IMR-90 (cell line): ENCODE data around the gene AGAP1. TPM values are rescaled to one million over a fixed set of nuclear protein-coding genes. Genes with fewer than 3 reads are reported as not detected.

Experiments
- ATAC-seq: fragments of 200-7000 bp; cut with Tn5 transposase; 2 replicates; pipeline ENCODE4 v1.9.1; 2020; ENCODE audit warnings: low read depth, mild to moderate bottlenecking, moderate library complexity
- BruUV-seq: library from RNA; stranded (reverse); fragments of 400-500 nt; replicated peaks from 2 replicates; lab custom pipeline; 2021; lab: Mats Ljungman, UMichigan
- CTCF ChIA-PET: fragments of 300-600 bp; formaldehyde crosslinking; extraction: SDS; loops from one replicate; lab custom pipeline; 2021; ENCODE audit warnings: antibody characterized with exemption; lab: Yijun Ruan, JAX
- POLR2A ChIA-PET: fragments of 300-600 bp; sonication (Branson Sonifier 250); formaldehyde crosslinking; loops from one replicate; lab custom pipeline; 2022; ENCODE audit warnings: antibody characterized with exemption; ENCODE audit not compliant: unreplicated experiment; lab: Charles Lee
- DNase-seq: peaks from one replicate; pipeline ENCODE4 v3.0.0; 2013
- H2AFZ ChIP-seq: replicated peaks from 2 replicates; pipeline ENCODE3; 2013; ENCODE audit warnings: low read length, mild to moderate bottlenecking; ENCODE audit not compliant: poor library complexity
- H2AK5ac ChIP-seq: 2 replicates; pipeline ENCODE4 v1.6.1; 2013; ENCODE audit warnings: low read depth, low read length, inconsistent platforms
- H2AK9ac ChIP-seq: replicated peaks from 2 replicates; pipeline ENCODE3; 2013; ENCODE audit warnings: mild to moderate bottlenecking, low read depth, low read length, moderate library complexity; ENCODE audit not compliant: poor library complexity
- H2BK120ac ChIP-seq: 2 replicates; pipeline ENCODE4 v1.6.1; 2013; ENCODE audit warnings: low read depth, low read length, inconsistent platforms
- H2BK15ac ChIP-seq: 3 replicates; pipeline ENCODE4 v1.6.1; 2013; ENCODE audit warnings: low read depth, low read length, inconsistent platforms
- H2BK20ac ChIP-seq: 2 replicates; pipeline ENCODE4 v1.6.1; 2013; ENCODE audit warnings: low read depth, mild to moderate bottlenecking, inconsistent platforms, low read length, moderate library complexity
- H2BK5ac ChIP-seq: 2 replicates; pipeline ENCODE4 v1.6.1; 2013; ENCODE audit warnings: mild to moderate bottlenecking, low read depth, low read length, inconsistent platforms; ENCODE audit not compliant: poor library complexity, severe bottlenecking
- H3K14ac ChIP-seq: replicated peaks from 2 replicates; pipeline ENCODE4 v1.6.1; 2013; ENCODE audit warnings: low read depth, low read length, inconsistent platforms
- H3K18ac ChIP-seq: 2 replicates; pipeline ENCODE4 v1.6.1; 2013; ENCODE audit warnings: low read depth, low read length, control low read depth
- H3K23ac ChIP-seq: 2 replicates; pipeline ENCODE4 v1.6.1; 2013; ENCODE audit warnings: low read depth, low read length, inconsistent platforms
- H3K27ac ChIP-seq: 2 replicates; pipeline ENCODE4 v1.5.1; 2013; ENCODE audit warnings: mild to moderate bottlenecking, control low read depth, low read length; ENCODE audit not compliant: insufficient read depth
- H3K27me3 ChIP-seq: 2 replicates; pipeline ENCODE4 v1.6.1; 2013; ENCODE audit warnings: low read length; ENCODE audit not compliant: control insufficient read depth, insufficient read depth
- H3K36me3 ChIP-seq: 2 replicates; pipeline ENCODE4 v1.6.1; 2013; ENCODE audit warnings: low read length, mixed read lengths; ENCODE audit not compliant: control insufficient read depth, insufficient read depth
- H3K4ac ChIP-seq: 2 replicates; pipeline ENCODE4 v1.6.1; 2013; ENCODE audit warnings: low read depth, low read length, inconsistent platforms
- H3K4me1 ChIP-seq: 2 replicates; pipeline ENCODE4 v1.6.1; 2013; ENCODE audit warnings: low read length, mixed read lengths; ENCODE audit not compliant: control insufficient read depth, insufficient read depth
- H3K4me2 ChIP-seq: 2 replicates; pipeline ENCODE4 v1.6.1; 2013; ENCODE audit warnings: low read depth, mild to moderate bottlenecking, control low read depth, low read length, moderate library complexity
- H3K4me3 ChIP-seq: 2 replicates; pipeline ENCODE4 v1.5.1; 2013; ENCODE audit warnings: low read depth, mild to moderate bottlenecking, control low read depth, low read length, moderate library complexity; ENCODE audit not compliant: insufficient read depth
- H3K56ac ChIP-seq: 2 replicates; pipeline ENCODE4 v1.6.1; 2013; ENCODE audit warnings: low read length, inconsistent platforms; ENCODE audit not compliant: insufficient read depth; ENCODE audit errors: extremely low read depth
- H3K79me1 ChIP-seq, 2 experiments: 2 replicates each; pipeline ENCODE4 v1.6.1; 2013; ENCODE audit warnings: low read length in 2 of 2, inconsistent platforms in 1 of 2, low read depth in 1 of 2
- H3K9ac ChIP-seq: 2 replicates; pipeline ENCODE4 v1.6.1; 2013; ENCODE audit warnings: low read depth, low read length, control low read depth
- H3K9me1 ChIP-seq: 2 replicates; pipeline ENCODE4 v1.6.1; 2013; ENCODE audit warnings: low read length, inconsistent platforms; ENCODE audit not compliant: insufficient read depth
- H3K9me3 ChIP-seq: 2 replicates; pipeline ENCODE4 v1.6.1; 2013; ENCODE audit warnings: low read length; ENCODE audit not compliant: control insufficient read depth, insufficient read depth
- H4K20me1 ChIP-seq: 2 replicates; pipeline ENCODE4 v1.6.1; 2013; ENCODE audit warnings: low read length, inconsistent platforms; ENCODE audit not compliant: insufficient read depth
- H4K5ac ChIP-seq: 2 replicates; pipeline ENCODE4 v1.6.1; 2013; ENCODE audit warnings: mild to moderate bottlenecking, low read depth, low read length, control low read depth
- H4K8ac ChIP-seq, 2 experiments: 2 replicates each; pipeline ENCODE4 v1.6.1; 2013; ENCODE audit warnings: low read depth in 2 of 2, low read length in 2 of 2, control low read depth in 1 of 2, inconsistent platforms in 1 of 2
- H4K91ac ChIP-seq: 2 replicates; pipeline ENCODE4 v1.6.1; 2013; ENCODE audit warnings: low read depth, low read length, inconsistent platforms; ENCODE audit not compliant: insufficient read depth
- MAFK ChIP-seq: IDR thresholded peaks from 2 replicates; pipeline ENCODE4 v1.6.1; 2012; ENCODE audit warnings: low read depth, low read length, improper control_type of control experiment
- RCOR1 ChIP-seq: IDR thresholded peaks from 2 replicates; pipeline ENCODE4 v1.6.1; 2012; ENCODE audit warnings: mild to moderate bottlenecking, low read length, improper control_type of control experiment; ENCODE audit not compliant: insufficient replicate concordance
- RFX5 ChIP-seq: IDR thresholded peaks from 2 replicates; pipeline ENCODE4 v1.8.0; 2012; ENCODE audit warnings: low read depth, mild to moderate bottlenecking, low read length, moderate library complexity
- WGBS, 2 experiments: methylation state at CpG; one replicate each; pipeline versions ENCODE4 v1.1.5 to v1.1.7; 2013; ENCODE audit warnings: missing lambda C conversion rate in 2 of 2; ENCODE audit not compliant: insufficient read length in 1 of 2; ENCODE audit errors: extremely low coverage in 2 of 2; 5-methylcytosine and 5-hydroxymethylcytosine counted together
- dilution Hi-C: fragments of 300-500 bp; cut with HindIII; formaldehyde crosslinking; loops from one replicate; pipeline ENCODE4 v1.14.3; 2018; ENCODE audit warnings: low sequenced_read_pairs; ENCODE audit not compliant: unreplicated experiment
- in situ Hi-C: fragments of 300-500 bp; cut with MboI; formaldehyde crosslinking; loops from 3 replicates; pipeline ENCODE4 v1.14.3; 2019; ENCODE audit warnings: low sequenced_read_pairs, inconsistent platforms, mixed read lengths
- intact Hi-C: fragments of 100-400 bp; cut with micrococcal nuclease; formaldehyde crosslinking; loops from 2 replicates; pipeline ENCODE4 v1.10.0; 2022
- polyA plus RNA-seq, 3 experiments: library from polyadenylated mRNA; depleted of rRNA; stranded (reverse); fragments of >200 nt; gene quantifications; 2 replicates each; pipeline ENCODE4 v1.2.3, GENCODE V29; 2012; ENCODE audit warnings: low replicate concordance in 1 of 3
- total RNA-seq: library from RNA; depleted of rRNA; stranded (reverse); fragments of >200 nt; gene quantifications from 2 replicates; pipeline ENCODE4 v1.2.3, GENCODE V29; 2012

AGAP1 gene
- total and polyA plus RNA-seq, 2 of the 4 experiments (the other 2 are of a cell fraction) = 15.1 to 16.4 TPM

DNA sequence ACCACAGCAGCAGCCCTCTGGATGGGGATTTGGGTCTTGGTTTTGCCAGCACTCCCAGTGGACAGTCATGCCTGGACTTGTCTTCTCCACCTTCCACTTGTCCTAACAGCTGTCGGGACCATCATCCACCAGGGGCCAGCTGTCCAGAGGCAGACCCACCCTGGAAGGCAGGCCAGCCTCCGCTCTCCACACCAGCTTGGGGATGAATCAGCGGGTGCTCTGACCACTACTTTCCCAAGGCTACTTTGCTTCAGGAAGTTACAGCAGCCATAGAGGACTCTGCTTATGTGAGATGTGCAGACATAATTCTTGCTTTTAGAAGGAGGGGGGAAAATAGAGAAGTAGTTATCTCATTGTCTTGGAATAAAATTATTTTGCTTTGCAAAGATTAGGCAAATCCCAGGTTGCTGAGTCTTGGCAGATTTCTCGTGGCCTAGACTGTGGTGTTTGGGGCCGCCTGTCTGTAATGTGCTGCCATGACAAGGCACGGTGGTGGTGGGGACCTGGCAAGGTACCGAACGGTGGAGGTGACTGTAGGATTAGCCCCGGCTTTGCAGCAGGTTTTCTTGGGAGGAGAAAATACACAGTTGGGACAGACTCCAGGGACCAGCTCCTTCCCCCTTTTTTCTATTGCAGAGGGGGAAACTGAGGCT is 148.7 kb downstream of the AGAP1 start:
- peaks cover 25 to 67% of the 10 kb centered on the region in 2 experiments for H3K79me1 ChIP-seq
- H2AK5ac ChIP-seq = peak overlapping the region; percentile 41; the same call in 1 of the 2 replicates
- H3K4me3 ChIP-seq = no peak overlapping the region
- dilution Hi-C loops = no loop called here
- H3K23ac ChIP-seq = peak overlapping the region; percentile 73
- peak overlapping the region; percentile 87 for H2BK20ac ChIP-seq
- peak overlapping the region; percentile 73; the same call in 1 of the 2 replicates for H3K27ac ChIP-seq
- WGBS, 2 experiments = 100% methylated on average over 1 of the region's 9 CpGs; no CpG with 5 or more reads in 1 of the 2 experiments
- ChIA-PET CTCF (interaction anchor here (1.0 to 1.3 kb wide), 3 partner anchors 11 to 44 kb away, joined by 3 to 5 read pairs (median 3); no protein-coding TSS in a partner anchor), POLR2A (no interaction called here)
- DNase-seq (peak; percentile 82), ATAC-seq (peak; percentile 69)
- H4K5ac ChIP-seq = peak overlapping the region; percentile 53
- peak overlapping the region; percentile 91 for H2AK9ac ChIP-seq
- in situ Hi-C loops = loop anchor here (25.0 kb wide), 1 partner anchor 1445 kb away; the partner anchor contains the start of gene COPS8
- H3K27me3 ChIP-seq = no peaks in the 10 kb centered on the region
- H3K9ac ChIP-seq = no peak overlapping the region
- H3K4me2 ChIP-seq = no peak overlapping the region
- peak overlapping the region; percentile 5 to 83; a peak in 2 of 4 replicates for H4K8ac ChIP-seq
- peaks cover 24% of the 10 kb centered on the region for H3K4me1 ChIP-seq
- H3K9me1 ChIP-seq = peaks cover 18% of the 10 kb centered on the region
- H3K18ac ChIP-seq = peak overlapping the region; percentile 51
- H3K36me3 ChIP-seq = no peaks in the 10 kb centered on the region
- peak overlapping the region; percentile 86 for H4K91ac ChIP-seq
- BruUV-seq = no TSS peak
- peak overlapping the region; percentile 91 for H3K4ac ChIP-seq
- no peaks in the 10 kb centered on the region for H3K9me3 ChIP-seq
- H2BK120ac ChIP-seq = peak overlapping the region; percentile 94
- H2BK5ac ChIP-seq = peak overlapping the region; percentile 72
- no peak overlapping the region for H3K56ac ChIP-seq
- H2BK15ac ChIP-seq = peak overlapping the region; percentile 8; the same call in 2 of the 3 replicates
- H2AFZ ChIP-seq = peak overlapping the region; percentile 64
- intact Hi-C loops = no loop called here
- H3K14ac ChIP-seq = peak overlapping the region; percentile 88
- TF ChIP-seq RFX5 (no peak), RCOR1 (peak; percentile 66), MAFK (0 out of 2 replicates have a peak, but pooled peaks have one; percentile 1)
- peaks cover 4% of the 10 kb centered on the region; the same call in 1 of the 2 replicates for H4K20me1 ChIP-seq
